GM23338 (cell line): Measurements from ENCODE around the gene NFRKB. TPM values are rescaled to one million over a fixed set of nuclear protein-coding genes. Genes with fewer than 3 reads are reported as not detected.

ENCODE experiments used
- ATAC-seq: fragments of 200-7000 bp; cut with Tn5 transposase; 3 replicates; pipeline ENCODE4 v1.9.1; 2020
- DNase-seq: peaks from one replicate; pipeline ENCODE4 v3.0.0-alpha.2; 2015; ENCODE audit warnings: low spot score
- H2AFZ ChIP-seq: fragments of 200-600 bp; sonication (generic); 2 replicates; pipeline ENCODE4 v1.8.0; 2016; ENCODE audit warnings: antibody characterized with exemption, mild to moderate bottlenecking, moderate library complexity
- H3F3A ChIP-seq: fragments of 200-600 bp; sonication (generic); replicated peaks from 2 replicates; pipeline ENCODE4 v1.8.0; 2017; ENCODE audit warnings: antibody characterized with exemption, mixed run types, low read depth
- H3K27ac ChIP-seq: fragments of 200-600 bp; sonication (generic); 2 replicates; pipeline ENCODE4 v1.6.1; 2016; ENCODE audit warnings: low read depth
- H3K27me3 ChIP-seq: fragments of 200-600 bp; sonication (generic); 2 replicates; pipeline ENCODE4 v1.8.0; 2016; ENCODE audit warnings: mild to moderate bottlenecking, mixed run types, moderate library complexity; ENCODE audit not compliant: insufficient read depth
- H3K36me3 ChIP-seq: fragments of 200-600 bp; sonication (generic); 2 replicates; pipeline ENCODE4 v1.8.0; 2016; ENCODE audit warnings: mild to moderate bottlenecking; ENCODE audit not compliant: insufficient read depth
- H3K4me1 ChIP-seq: fragments of 200-600 bp; sonication (generic); 2 replicates; pipeline ENCODE4 v1.8.0; 2016; ENCODE audit warnings: mild to moderate bottlenecking, moderate library complexity; ENCODE audit not compliant: insufficient read depth
- H3K4me2 ChIP-seq: fragments of 200-600 bp; sonication (generic); 2 replicates; pipeline ENCODE4 v1.7.1; 2017; ENCODE audit warnings: mixed run types
- H3K4me3 ChIP-seq: fragments of 200-600 bp; sonication (generic); 2 replicates; pipeline ENCODE4 v1.6.1; 2016; ENCODE audit warnings: mixed run types
- H3K79me2 ChIP-seq: fragments of 200-600 bp; sonication (generic); replicated peaks from 2 replicates; pipeline ENCODE4 v1.8.0; 2017; ENCODE audit warnings: mild to moderate bottlenecking; ENCODE audit not compliant: insufficient read depth
- H3K9me2 ChIP-seq: fragments of 200-600 bp; sonication (generic); 2 replicates; pipeline ENCODE4 v1.8.0; 2017; ENCODE audit not compliant: insufficient read depth
- H4K20me1 ChIP-seq: fragments of 200-600 bp; sonication (generic); replicated peaks from 2 replicates; pipeline ENCODE4 v1.8.0; 2017; ENCODE audit warnings: mild to moderate bottlenecking; ENCODE audit not compliant: insufficient read depth
- H3K27ac Mint-ChIP-seq: 2 replicates; pipeline ENCODE4 v1.8.0; 2020; ENCODE audit warnings: inconsistent platforms, mild to moderate bottlenecking, moderate library complexity, mixed read lengths
- H3K27me3 Mint-ChIP-seq: 3 replicates; pipeline ENCODE4 v1.8.0; 2022; ENCODE audit warnings: low read depth, mild to moderate bottlenecking, moderate library complexity, mixed read lengths, inconsistent platforms; ENCODE audit not compliant: insufficient read depth, poor library complexity
- H3K36me3 Mint-ChIP-seq: 3 replicates; pipeline ENCODE4 v1.8.0; 2021; ENCODE audit warnings: low read depth, mild to moderate bottlenecking, inconsistent platforms, moderate library complexity, mixed read lengths
- H3K4me1 Mint-ChIP-seq: 3 replicates; pipeline ENCODE4 v1.8.0; 2020; ENCODE audit warnings: mild to moderate bottlenecking, inconsistent platforms, mixed read lengths
- H3K4me3 Mint-ChIP-seq: 3 replicates; pipeline ENCODE4 v1.8.0; 2021; ENCODE audit warnings: moderate library complexity, mild to moderate bottlenecking, inconsistent platforms, mixed read lengths
- H3K9me3 Mint-ChIP-seq: 3 replicates; pipeline ENCODE4 v1.8.0; 2020; ENCODE audit warnings: moderate library complexity, mild to moderate bottlenecking, inconsistent platforms, mixed read lengths
- EZH2 ChIP-seq: fragments of 200-600 bp; sonication (generic); IDR thresholded peaks from one replicate; pipeline ENCODE4 v1.8.0; 2017; ENCODE audit warnings: antibody characterized with exemption, mild to moderate bottlenecking, low read depth; ENCODE audit not compliant: unreplicated experiment
- NANOG ChIP-seq: IDR thresholded peaks from 2 replicates; pipeline ENCODE4 v1.6.1; 2016; ENCODE audit warnings: antibody characterized with exemption, borderline replicate concordance
- POLR2AphosphoS5 ChIP-seq: IDR thresholded peaks from 2 replicates; pipeline ENCODE4 v1.6.1; 2016; ENCODE audit warnings: antibody characterized with exemption, low read depth
- STAT1 ChIP-seq: IDR thresholded peaks from one replicate; pipeline ENCODE4 v1.6.1; 2016; ENCODE audit warnings: antibody characterized with exemption; ENCODE audit not compliant: unreplicated experiment
- ZNF114 ChIP-seq: fragments of 250-450 bp; sonication (Bioruptor Pico); IDR thresholded peaks from 2 replicates; pipeline ENCODE4 v1.5.0; 2020; ENCODE audit warnings: mild to moderate bottlenecking, moderate library complexity
- ZNF331 ChIP-seq: fragments of 250-450 bp; sonication (Bioruptor Pico); IDR thresholded peaks from 2 replicates; pipeline ENCODE4 v1.5.0; 2020; ENCODE audit warnings: low read depth, mild to moderate bottlenecking, moderate library complexity
- polyA plus RNA-seq: library from polyadenylated mRNA; unstranded; fragments of >200 nt; fragmentation: Nextera tagmentation; extraction: Ambion mirVana; gene quantifications from 2 replicates; pipeline ENCODE4 v1.2.1, GENCODE V29; 2016
- total RNA-seq: library from RNA; depleted of rRNA; stranded (reverse); fragments of >200 nt; shearing (Covaris generic); gene quantifications from 2 replicates; pipeline ENCODE4 v1.2.3, GENCODE V29; 2014
- TF ChIP-seq, protein P1 (sequence below): IDR thresholded peaks from one replicate; pipeline ENCODE4 v1.6.1; 2018; ENCODE audit warnings: antibody characterized with exemption; ENCODE audit not compliant: unreplicated experiment
- TF ChIP-seq, protein P2 (sequence below): fragments of 250-450 bp; sonication (Bioruptor Pico); IDR thresholded peaks from 2 replicates; pipeline ENCODE4 v1.5.0; 2020; ENCODE audit warnings: mild to moderate bottlenecking, moderate library complexity
- TF ChIP-seq, protein P3 (sequence below): IDR thresholded peaks from 2 replicates; pipeline ENCODE4 v1.6.1; 2016; ENCODE audit warnings: antibody characterized with exemption
- TF ChIP-seq, protein P4 (sequence below), 2 experiments: fragments of 200-600 bp in 1 of 2; sonication (generic) in 1 of 2; conservative IDR thresholded peaks; 2 replicates each; pipeline versions ENCODE4 v1.5.1 to v1.6.1; 2016 to 2017; ENCODE audit warnings: antibody characterized with exemption in 2 of 2, low read depth in 2 of 2, mild to moderate bottlenecking in 2 of 2, moderate library complexity in 1 of 2

Gene NFRKB
- total and polyA plus RNA-seq, 2 experiments from 2014 or later, result 22.4 to 44.9 TPM

DNA sequence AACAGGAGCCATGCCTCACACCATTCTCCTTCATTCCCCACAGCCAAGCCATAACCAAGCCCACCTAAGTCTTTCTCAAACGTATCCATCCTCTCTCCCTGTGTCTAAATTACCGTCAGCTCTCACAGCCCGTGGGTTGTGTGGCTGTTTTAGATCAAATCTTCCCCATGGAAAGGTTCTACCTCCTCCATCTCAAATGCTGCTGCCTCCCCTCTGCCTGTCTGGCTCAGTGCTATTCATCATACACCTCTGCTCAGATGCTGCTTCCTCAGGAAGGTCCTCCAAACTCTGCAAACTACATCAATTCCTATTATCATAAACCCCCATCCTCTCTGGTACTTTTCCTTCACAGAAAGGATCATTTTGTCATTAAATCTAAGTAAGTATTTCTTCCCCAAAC is 15.1 kb downstream of the NFRKB start:
- Mint-ChIP-seq H3K4me1 (no peaks in the 10 kb centered on the region), H3K4me3 (no peak overlapping the region), H3K36me3 (peaks cover 90% of the 10 kb centered on the region), H3K27me3 (peaks cover 2% of the 10 kb centered on the region), H3K9me3 (no peaks in the 10 kb centered on the region), H3K27ac (no peak overlapping the region)
- H3K4me1 ChIP-seq, result no peaks in the 10 kb centered on the region
- peaks cover 72% of the 10 kb centered on the region for H3K36me3 ChIP-seq
- no peaks in the 10 kb centered on the region for H3K9me2 ChIP-seq
- DNase-seq (no peak), ATAC-seq (no peak)
- TF ChIP-seq ZNF114, result no peak
- H2AFZ ChIP-seq, result no peak overlapping the region
- H3K79me2 ChIP-seq, result no peaks in the 10 kb centered on the region
- H3K27ac ChIP-seq, result no peak overlapping the region
- no peaks in the 10 kb centered on the region for H3F3A ChIP-seq
- H3K27me3 ChIP-seq, result no peaks in the 10 kb centered on the region
- no peak overlapping the region for H3K4me3 ChIP-seq
- H3K4me2 ChIP-seq, result no peak overlapping the region
- peaks cover 13% of the 10 kb centered on the region; the same call in 1 of the 2 replicates for H4K20me1 ChIP-seq

DNA sequence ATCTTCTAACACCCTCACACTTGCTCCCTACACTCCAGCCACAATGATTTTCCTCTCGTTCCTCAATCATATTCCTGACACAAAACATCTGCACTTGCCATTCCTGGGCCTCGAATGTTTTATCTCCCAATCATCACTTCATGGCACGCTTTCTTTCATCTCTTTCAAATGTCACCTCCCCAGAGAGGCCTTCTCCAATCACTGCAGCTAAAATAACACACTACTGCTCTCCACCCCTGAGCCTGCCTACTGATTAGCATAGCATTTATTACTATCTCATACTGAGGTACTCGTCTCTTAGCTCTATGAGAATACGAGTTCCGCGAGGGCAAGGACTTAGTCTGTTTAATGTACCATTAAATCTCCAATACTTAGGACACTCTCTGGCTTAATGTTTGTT is 23.5 kb downstream of the NFRKB start:
- ATAC-seq (no peak), DNase-seq (no peak)
- Mint-ChIP-seq H3K4me1 (no peaks in the 10 kb centered on the region), H3K27ac (no peak overlapping the region), H3K27me3 (peaks cover 7% of the 10 kb centered on the region), H3K36me3 (peaks cover 89% of the 10 kb centered on the region), H3K9me3 (no peaks in the 10 kb centered on the region), H3K4me3 (no peak overlapping the region)
- Histone ChIP-seq H3K4me2 (no peak overlapping the region), H3F3A (no peaks in the 10 kb centered on the region), H3K36me3 (peaks cover 70% of the 10 kb centered on the region), H3K79me2 (no peaks in the 10 kb centered on the region), H3K27me3 (no peaks in the 10 kb centered on the region), H2AFZ (no peak overlapping the region), H4K20me1 (0 out of 2 replicates have a peak, but pooled peaks cover 2% of the 10 kb centered on the region), H3K4me1 (no peaks in the 10 kb centered on the region), H3K4me3 (no peak overlapping the region), H3K9me2 (no peaks in the 10 kb centered on the region), H3K27ac (no peak overlapping the region)
- no peak for TF ChIP-seq STAT1
- no peak for TF ChIP-seq POLR2AphosphoS5
- TF ChIP-seq, protein P1, sequence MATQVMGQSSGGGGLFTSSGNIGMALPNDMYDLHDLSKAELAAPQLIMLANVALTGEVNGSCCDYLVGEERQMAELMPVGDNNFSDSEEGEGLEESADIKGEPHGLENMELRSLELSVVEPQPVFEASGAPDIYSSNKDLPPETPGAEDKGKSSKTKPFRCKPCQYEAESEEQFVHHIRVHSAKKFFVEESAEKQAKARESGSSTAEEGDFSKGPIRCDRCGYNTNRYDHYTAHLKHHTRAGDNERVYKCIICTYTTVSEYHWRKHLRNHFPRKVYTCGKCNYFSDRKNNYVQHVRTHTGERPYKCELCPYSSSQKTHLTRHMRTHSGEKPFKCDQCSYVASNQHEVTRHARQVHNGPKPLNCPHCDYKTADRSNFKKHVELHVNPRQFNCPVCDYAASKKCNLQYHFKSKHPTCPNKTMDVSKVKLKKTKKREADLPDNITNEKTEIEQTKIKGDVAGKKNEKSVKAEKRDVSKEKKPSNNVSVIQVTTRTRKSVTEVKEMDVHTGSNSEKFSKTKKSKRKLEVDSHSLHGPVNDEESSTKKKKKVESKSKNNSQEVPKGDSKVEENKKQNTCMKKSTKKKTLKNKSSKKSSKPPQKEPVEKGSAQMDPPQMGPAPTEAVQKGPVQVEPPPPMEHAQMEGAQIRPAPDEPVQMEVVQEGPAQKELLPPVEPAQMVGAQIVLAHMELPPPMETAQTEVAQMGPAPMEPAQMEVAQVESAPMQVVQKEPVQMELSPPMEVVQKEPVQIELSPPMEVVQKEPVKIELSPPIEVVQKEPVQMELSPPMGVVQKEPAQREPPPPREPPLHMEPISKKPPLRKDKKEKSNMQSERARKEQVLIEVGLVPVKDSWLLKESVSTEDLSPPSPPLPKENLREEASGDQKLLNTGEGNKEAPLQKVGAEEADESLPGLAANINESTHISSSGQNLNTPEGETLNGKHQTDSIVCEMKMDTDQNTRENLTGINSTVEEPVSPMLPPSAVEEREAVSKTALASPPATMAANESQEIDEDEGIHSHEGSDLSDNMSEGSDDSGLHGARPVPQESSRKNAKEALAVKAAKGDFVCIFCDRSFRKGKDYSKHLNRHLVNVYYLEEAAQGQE, result no peak
- TF ChIP-seq, protein P2, sequence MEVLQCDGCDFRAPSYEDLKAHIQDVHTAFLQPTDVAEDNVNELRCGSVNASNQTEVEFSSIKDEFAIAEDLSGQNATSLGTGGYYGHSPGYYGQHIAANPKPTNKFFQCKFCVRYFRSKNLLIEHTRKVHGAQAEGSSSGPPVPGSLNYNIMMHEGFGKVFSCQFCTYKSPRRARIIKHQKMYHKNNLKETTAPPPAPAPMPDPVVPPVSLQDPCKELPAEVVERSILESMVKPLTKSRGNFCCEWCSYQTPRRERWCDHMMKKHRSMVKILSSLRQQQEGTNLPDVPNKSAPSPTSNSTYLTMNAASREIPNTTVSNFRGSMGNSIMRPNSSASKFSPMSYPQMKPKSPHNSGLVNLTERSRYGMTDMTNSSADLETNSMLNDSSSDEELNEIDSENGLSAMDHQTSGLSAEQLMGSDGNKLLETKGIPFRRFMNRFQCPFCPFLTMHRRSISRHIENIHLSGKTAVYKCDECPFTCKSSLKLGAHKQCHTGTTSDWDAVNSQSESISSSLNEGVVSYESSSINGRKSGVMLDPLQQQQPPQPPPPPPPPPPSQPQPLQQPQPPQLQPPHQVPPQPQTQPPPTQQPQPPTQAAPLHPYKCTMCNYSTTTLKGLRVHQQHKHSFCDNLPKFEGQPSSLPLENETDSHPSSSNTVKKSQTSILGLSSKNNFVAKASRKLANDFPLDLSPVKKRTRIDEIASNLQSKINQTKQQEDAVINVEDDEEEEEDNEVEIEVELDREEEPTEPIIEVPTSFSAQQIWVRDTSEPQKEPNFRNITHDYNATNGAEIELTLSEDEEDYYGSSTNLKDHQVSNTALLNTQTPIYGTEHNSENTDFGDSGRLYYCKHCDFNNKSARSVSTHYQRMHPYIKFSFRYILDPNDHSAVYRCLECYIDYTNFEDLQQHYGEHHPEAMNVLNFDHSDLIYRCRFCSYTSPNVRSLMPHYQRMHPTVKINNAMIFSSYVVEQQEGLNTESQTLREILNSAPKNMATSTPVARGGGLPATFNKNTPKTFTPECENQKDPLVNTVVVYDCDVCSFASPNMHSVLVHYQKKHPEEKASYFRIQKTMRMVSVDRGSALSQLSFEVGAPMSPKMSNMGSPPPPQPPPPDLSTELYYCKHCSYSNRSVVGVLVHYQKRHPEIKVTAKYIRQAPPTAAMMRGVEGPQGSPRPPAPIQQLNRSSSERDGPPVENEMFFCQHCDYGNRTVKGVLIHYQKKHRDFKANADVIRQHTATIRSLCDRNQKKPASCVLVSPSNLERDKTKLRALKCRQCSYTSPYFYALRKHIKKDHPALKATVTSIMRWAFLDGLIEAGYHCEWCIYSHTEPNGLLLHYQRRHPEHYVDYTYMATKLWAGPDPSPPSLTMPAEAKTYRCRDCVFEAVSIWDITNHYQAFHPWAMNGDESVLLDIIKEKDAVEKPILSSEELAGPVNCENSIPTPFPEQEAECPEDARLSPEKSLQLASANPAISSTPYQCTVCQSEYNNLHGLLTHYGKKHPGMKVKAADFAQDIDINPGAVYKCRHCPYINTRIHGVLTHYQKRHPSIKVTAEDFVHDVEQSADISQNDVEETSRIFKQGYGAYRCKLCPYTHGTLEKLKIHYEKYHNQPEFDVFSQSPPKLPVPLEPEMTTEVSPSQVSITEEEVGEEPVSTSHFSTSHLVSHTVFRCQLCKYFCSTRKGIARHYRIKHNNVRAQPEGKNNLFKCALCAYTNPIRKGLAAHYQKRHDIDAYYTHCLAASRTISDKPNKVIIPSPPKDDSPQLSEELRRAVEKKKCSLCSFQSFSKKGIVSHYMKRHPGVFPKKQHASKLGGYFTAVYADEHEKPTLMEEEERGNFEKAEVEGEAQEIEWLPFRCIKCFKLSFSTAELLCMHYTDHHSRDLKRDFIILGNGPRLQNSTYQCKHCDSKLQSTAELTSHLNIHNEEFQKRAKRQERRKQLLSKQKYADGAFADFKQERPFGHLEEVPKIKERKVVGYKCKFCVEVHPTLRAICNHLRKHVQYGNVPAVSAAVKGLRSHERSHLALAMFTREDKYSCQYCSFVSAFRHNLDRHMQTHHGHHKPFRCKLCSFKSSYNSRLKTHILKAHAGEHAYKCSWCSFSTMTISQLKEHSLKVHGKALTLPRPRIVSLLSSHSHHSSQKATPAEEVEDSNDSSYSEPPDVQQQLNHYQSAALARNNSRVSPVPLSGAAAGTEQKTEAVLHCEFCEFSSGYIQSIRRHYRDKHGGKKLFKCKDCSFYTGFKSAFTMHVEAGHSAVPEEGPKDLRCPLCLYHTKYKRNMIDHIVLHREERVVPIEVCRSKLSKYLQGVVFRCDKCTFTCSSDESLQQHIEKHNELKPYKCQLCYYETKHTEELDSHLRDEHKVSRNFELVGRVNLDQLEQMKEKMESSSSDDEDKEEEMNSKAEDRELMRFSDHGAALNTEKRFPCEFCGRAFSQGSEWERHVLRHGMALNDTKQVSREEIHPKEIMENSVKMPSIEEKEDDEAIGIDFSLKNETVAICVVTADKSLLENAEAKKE (CRISPR knock-in tag), result no peak
- no peak for TF ChIP-seq ZNF331 (CRISPR knock-in tag)
- TF ChIP-seq, protein P3, sequence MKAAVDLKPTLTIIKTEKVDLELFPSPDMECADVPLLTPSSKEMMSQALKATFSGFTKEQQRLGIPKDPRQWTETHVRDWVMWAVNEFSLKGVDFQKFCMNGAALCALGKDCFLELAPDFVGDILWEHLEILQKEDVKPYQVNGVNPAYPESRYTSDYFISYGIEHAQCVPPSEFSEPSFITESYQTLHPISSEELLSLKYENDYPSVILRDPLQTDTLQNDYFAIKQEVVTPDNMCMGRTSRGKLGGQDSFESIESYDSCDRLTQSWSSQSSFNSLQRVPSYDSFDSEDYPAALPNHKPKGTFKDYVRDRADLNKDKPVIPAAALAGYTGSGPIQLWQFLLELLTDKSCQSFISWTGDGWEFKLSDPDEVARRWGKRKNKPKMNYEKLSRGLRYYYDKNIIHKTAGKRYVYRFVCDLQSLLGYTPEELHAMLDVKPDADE, result no peak
- TF ChIP-seq EZH2, result no peak
- TF ChIP-seq, protein P4, sequence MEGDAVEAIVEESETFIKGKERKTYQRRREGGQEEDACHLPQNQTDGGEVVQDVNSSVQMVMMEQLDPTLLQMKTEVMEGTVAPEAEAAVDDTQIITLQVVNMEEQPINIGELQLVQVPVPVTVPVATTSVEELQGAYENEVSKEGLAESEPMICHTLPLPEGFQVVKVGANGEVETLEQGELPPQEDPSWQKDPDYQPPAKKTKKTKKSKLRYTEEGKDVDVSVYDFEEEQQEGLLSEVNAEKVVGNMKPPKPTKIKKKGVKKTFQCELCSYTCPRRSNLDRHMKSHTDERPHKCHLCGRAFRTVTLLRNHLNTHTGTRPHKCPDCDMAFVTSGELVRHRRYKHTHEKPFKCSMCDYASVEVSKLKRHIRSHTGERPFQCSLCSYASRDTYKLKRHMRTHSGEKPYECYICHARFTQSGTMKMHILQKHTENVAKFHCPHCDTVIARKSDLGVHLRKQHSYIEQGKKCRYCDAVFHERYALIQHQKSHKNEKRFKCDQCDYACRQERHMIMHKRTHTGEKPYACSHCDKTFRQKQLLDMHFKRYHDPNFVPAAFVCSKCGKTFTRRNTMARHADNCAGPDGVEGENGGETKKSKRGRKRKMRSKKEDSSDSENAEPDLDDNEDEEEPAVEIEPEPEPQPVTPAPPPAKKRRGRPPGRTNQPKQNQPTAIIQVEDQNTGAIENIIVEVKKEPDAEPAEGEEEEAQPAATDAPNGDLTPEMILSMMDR (conservative IDR thresholded peaks at IDR 0.05; ENCODE audit: low read depth in 2 of 2), result no peak
- no peak for TF ChIP-seq NANOG
